Endothelial cell of umbilical vein (primary cell): Measurements from ENCODE around the gene SH3BP1. TPM values are rescaled to one million over a fixed set of nuclear protein-coding genes. Genes with fewer than 3 reads are reported as not detected.
A peak's percentile ranks its signal among the peaks of the same experiment; 100 is the strongest.

Experiments
- BruUV-seq: library from RNA; stranded (reverse); fragments of 400-500 nt; replicated peaks from 2 replicates; lab custom pipeline; 2021; lab: Mats Ljungman, UMichigan
- CTCF ChIA-PET: fragments of 300-600, 350-600 bp; sonication (Branson Sonifier 250); formaldehyde crosslinking; loops from one replicate; lab custom pipeline; 2021; ENCODE audit warnings: antibody characterized with exemption, inconsistent platforms; lab: Charles Lee
- POLR2A ChIA-PET: fragments of 300-600, 350-600 bp; sonication (Branson Sonifier 250); formaldehyde crosslinking; loops from one replicate; lab custom pipeline; 2021; ENCODE audit warnings: antibody characterized with exemption, inconsistent platforms; lab: Charles Lee
- DNase-seq: peaks from one replicate; pipeline ENCODE4 v3.0.0-alpha.2; 2011; ENCODE audit warnings: low read depth, low spot score
- FAIRE-seq: peaks from 2 replicates; lab custom pipeline; 2011; peaks lifted over from hg19 to GRCh38; lab: Jason Lieb, UNC
- H2AFZ ChIP-seq: 2 replicates; pipeline ENCODE4 v1.6.0; 2012; ENCODE audit warnings: low read depth, low read length, control low read depth, inconsistent platforms
- H3K27ac ChIP-seq: 2 replicates; pipeline ENCODE4 v1.5.1; 2011; ENCODE audit warnings: low read depth, mild to moderate bottlenecking, control low read depth, low read length, moderate library complexity; ENCODE audit not compliant: insufficient read depth
- H3K27me3 ChIP-seq, 2 experiments: 2 replicates each; pipeline versions ENCODE4 v1.6.0 to v1.6.1; 2011; ENCODE audit warnings: low read length in 2 of 2, mixed read lengths in 1 of 2; ENCODE audit not compliant: control insufficient read depth in 2 of 2, insufficient read depth in 2 of 2
- H3K36me3 ChIP-seq, 2 experiments: 2 replicates in 1 of 2; 3 replicates in 1 of 2; pipeline ENCODE4 v1.5.1; 2011; ENCODE audit warnings: low read length in 2 of 2, mild to moderate bottlenecking in 1 of 2, moderate library complexity in 1 of 2; ENCODE audit not compliant: control insufficient read depth in 2 of 2, insufficient read depth in 2 of 2; ENCODE audit errors: extremely low read depth in 1 of 2
- H3K4me1 ChIP-seq: 3 replicates; pipeline ENCODE4 v1.5.1; 2011; ENCODE audit warnings: mild to moderate bottlenecking, low read length; ENCODE audit not compliant: control insufficient read depth, insufficient read depth; ENCODE audit errors: extremely low read depth
- H3K4me2 ChIP-seq: 2 replicates; pipeline ENCODE4 v1.6.1; 2011; ENCODE audit warnings: low read length, control low read depth, mixed read lengths; ENCODE audit not compliant: insufficient read depth
- H3K4me3 ChIP-seq, 3 experiments: fragments of 200-600 bp in 1 of 3; sonication (generic), shearing (Covaris generic) in 1 of 3; replicated peaks in 1 of 3; 2 replicates each; pipeline ENCODE4 v1.5.1; 2011 to 2016; ENCODE audit warnings: control low read depth in 3 of 3, low read length in 3 of 3, mild to moderate bottlenecking in 2 of 3, inconsistent platforms in 1 of 3, low read depth in 1 of 3, moderate library complexity in 1 of 3; ENCODE audit not compliant: insufficient read depth in 1 of 3
- H3K79me2 ChIP-seq: 2 replicates; pipeline ENCODE4 v1.6.0; 2012; ENCODE audit warnings: low read length, inconsistent platforms; ENCODE audit not compliant: control insufficient read depth, insufficient read depth
- H3K9ac ChIP-seq: replicated peaks from 2 replicates; pipeline ENCODE3; 2011; ENCODE audit warnings: low read length, control low read depth; ENCODE audit not compliant: insufficient read depth; ENCODE audit errors: extremely low read depth
- H3K9me1 ChIP-seq: replicated peaks from 3 replicates; pipeline ENCODE4 v1.6.0; 2011; ENCODE audit warnings: mild to moderate bottlenecking, low read length; ENCODE audit not compliant: control insufficient read depth, insufficient read depth; ENCODE audit errors: extremely low read depth
- H3K9me3 ChIP-seq: replicated peaks from 2 replicates; pipeline ENCODE4 v1.5.1; 2012; ENCODE audit warnings: low read length, inconsistent platforms; ENCODE audit not compliant: control insufficient read depth, insufficient read depth
- H4K20me1 ChIP-seq: replicated peaks from 2 replicates; pipeline ENCODE3; 2011; ENCODE audit warnings: mild to moderate bottlenecking, low read length; ENCODE audit not compliant: control insufficient read depth, insufficient read depth; ENCODE audit errors: extremely low read depth
- EZH2 ChIP-seq: IDR thresholded peaks from 2 replicates; pipeline ENCODE4 v1.6.1; 2012; ENCODE audit warnings: borderline replicate concordance, low read depth, mild to moderate bottlenecking, moderate library complexity, low read length, inconsistent platforms; ENCODE audit not compliant: severe bottlenecking
- FOS ChIP-seq: IDR thresholded peaks from 2 replicates; pipeline ENCODE4 v1.6.1; 2011; ENCODE audit warnings: mild to moderate bottlenecking, low read length, moderate library complexity, borderline replicate concordance; ENCODE audit not compliant: insufficient read depth
- GATA2 ChIP-seq: IDR thresholded peaks from 2 replicates; pipeline ENCODE4 v1.7.0; 2011; ENCODE audit warnings: low read depth, mild to moderate bottlenecking, moderate library complexity, mixed read lengths, low read length; ENCODE audit not compliant: insufficient read length, insufficient read depth
- JUN ChIP-seq: IDR thresholded peaks from 2 replicates; pipeline ENCODE4 v1.6.1; 2011; ENCODE audit warnings: borderline replicate concordance, low read depth; ENCODE audit not compliant: insufficient read length, insufficient read depth
- MYC ChIP-seq: IDR thresholded peaks from one replicate; pipeline ENCODE4 v1.6.1; 2011; ENCODE audit warnings: mild to moderate bottlenecking, low read depth, low read length
- POLR2A ChIP-seq: IDR thresholded peaks from 2 replicates; pipeline ENCODE4 v1.6.1; 2012; ENCODE audit warnings: low read depth, mild to moderate bottlenecking, control low read depth, low read length
- POLR2AphosphoS5 ChIP-seq: IDR thresholded peaks from 2 replicates; pipeline ENCODE4 v1.6.1; 2012; ENCODE audit warnings: low read depth, mild to moderate bottlenecking, control low read depth, low read length, moderate library complexity; ENCODE audit not compliant: insufficient read depth
- dilution Hi-C: fragments of 300-500 bp; cut with MboI; formaldehyde crosslinking; loops from one replicate; pipeline ENCODE4 v1.15.0; 2019; ENCODE audit warnings: low sequenced_read_pairs; ENCODE audit not compliant: extremely low pct_ligation_motif_present
- intact Hi-C: fragments of 100-400 bp; cut with micrococcal nuclease; formaldehyde crosslinking; loops from one replicate; pipeline ENCODE4 v1.10.0; 2022
- polyA plus RNA-seq, 4 experiments: library from polyadenylated mRNA; depleted of rRNA in 3 of 4; stranded (reverse) in 3 of 4; unstranded in 1 of 4; fragments of >200 nt; gene quantifications; 2 replicates each; pipeline versions ENCODE4 v1.2.1 to v1.2.3, GENCODE V29; 2011 to 2012; ENCODE audit warnings: missing spikeins in 1 of 4
- total RNA-seq: library from RNA; stranded (reverse); gene quantifications from 2 replicates; pipeline ENCODE4 v1.2.3, GENCODE V29; 2021
- TF ChIP-seq, protein P1 (sequence below): IDR thresholded peaks from 2 replicates; pipeline ENCODE4 v1.6.1; 2011; ENCODE audit not compliant: insufficient read depth, insufficient read length
- TF ChIP-seq, protein P2 (sequence below), 2 donors: IDR thresholded peaks; 1 replicate in 1 of 2; 2 replicates in 1 of 2; pipeline ENCODE4 v1.5.1; 2011; ENCODE audit warnings: low read length in 2 of 2, mild to moderate bottlenecking in 2 of 2, moderate library complexity in 2 of 2, control low read depth in 1 of 2, inconsistent platforms in 1 of 2, low read depth in 1 of 2; ENCODE audit not compliant: insufficient read depth in 1 of 2; ENCODE audit errors: extremely low read depth in 1 of 2

The SH3BP1 gene
- total and polyA plus RNA-seq, 2 donors (not counting 3 experiments of a cell fraction or from before 2014, with no cell fraction given): 2.3 to 4.3 TPM

DNA sequence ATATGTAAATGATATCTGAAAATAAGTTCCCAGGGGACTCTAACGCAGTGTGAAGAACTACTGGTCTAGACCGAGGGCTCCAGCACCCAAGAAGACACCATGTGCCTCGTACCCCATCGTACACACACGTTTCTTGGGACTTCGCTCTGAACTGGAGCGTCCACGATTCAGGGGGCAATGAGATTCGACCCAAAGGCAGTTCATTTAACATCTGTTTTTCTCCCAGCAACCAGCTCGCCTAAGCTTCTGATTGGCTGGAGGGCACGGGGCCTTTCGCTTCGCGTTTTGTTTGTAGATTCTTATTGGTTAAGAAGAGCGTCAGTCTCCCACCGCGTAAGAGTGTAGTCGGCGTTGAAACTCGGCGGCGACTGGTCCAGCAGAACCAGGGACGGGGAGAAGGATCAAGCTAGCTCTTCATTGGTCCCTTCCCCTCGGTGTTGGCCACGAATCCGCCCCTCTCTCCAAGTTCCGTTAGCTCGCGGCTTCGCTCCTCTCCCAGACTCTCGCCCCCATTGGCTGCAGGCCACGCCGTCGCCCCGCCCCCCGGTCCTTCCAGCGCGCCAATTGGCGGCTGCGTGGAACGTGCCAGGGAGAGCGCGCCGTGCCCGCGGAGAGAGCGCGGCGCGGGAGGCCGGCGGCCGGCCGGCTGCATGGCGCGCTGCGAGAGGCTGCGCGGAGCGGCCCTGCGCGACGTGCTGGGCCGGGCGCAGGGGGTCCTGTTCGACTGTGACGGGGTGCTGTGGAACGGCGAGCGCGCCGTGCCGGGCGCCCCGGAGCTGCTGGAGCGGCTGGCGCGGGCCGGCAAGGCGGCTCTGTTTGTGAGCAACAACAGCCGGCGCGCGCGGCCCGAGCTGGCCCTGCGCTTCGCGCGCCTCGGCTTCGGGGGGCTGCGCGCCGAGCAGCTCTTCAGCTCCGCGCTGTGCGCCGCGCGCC lies 18.9 kb downstream of the SH3BP1 start, which contains the start of gene PDXP:
TSS of gene PDXP (plus strand) at position 591 of the 933 bp plus-strand sequence. CDS start at position 651, 60 bp downstream.
- Histone ChIP-seq H3K4me1 (peaks cover 17% of the 10 kb centered on the region), H4K20me1 (no peaks in the 10 kb centered on the region), H3K36me3 (no peaks in the 10 kb centered on the region), H3K9ac (peak within 1 kb of the TSS; percentile 30), H3K27me3 (no peaks in the 10 kb centered on the region), H3K4me3 (peak within 1 kb of the TSS; percentile 18 to 85 (median 54)), H2AFZ (peak within 1 kb of the TSS; percentile 82), H3K27ac (peak within 1 kb of the TSS; percentile 7), H3K4me2 (peak within 1 kb of the TSS; percentile 85), H3K9me1 (no peaks in the 10 kb centered on the region), H3K9me3 (no peaks in the 10 kb centered on the region), H3K79me2 (peaks cover 31% of the 10 kb centered on the region)
- CTCF ChIA-PET: interaction anchor here (1.0 to 8.6 kb wide), 14 partner anchors 8 to 123 kb away, joined by 3 to 220 read pairs (median 4); partner anchors contain the start of genes LGALS1 and NOL12
- POLR2A ChIA-PET: interaction anchor here (0.5 to 1.6 kb wide), 6 partner anchors 13 to 301 kb away, joined by 3 to 8 read pairs (median 4); partner anchors contain the start of genes LGALS1 and NOL12
- TF ChIP-seq JUN: no peak
- no peak for TF ChIP-seq EZH2
- no peak for TF ChIP-seq GATA2
- TF ChIP-seq POLR2AphosphoS5: peak; percentile 84
- TF ChIP-seq, protein P1, sequence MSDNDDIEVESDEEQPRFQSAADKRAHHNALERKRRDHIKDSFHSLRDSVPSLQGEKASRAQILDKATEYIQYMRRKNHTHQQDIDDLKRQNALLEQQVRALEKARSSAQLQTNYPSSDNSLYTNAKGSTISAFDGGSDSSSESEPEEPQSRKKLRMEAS: peak; percentile 52
- no peak for TF ChIP-seq FOS
- TF ChIP-seq, protein P2, sequence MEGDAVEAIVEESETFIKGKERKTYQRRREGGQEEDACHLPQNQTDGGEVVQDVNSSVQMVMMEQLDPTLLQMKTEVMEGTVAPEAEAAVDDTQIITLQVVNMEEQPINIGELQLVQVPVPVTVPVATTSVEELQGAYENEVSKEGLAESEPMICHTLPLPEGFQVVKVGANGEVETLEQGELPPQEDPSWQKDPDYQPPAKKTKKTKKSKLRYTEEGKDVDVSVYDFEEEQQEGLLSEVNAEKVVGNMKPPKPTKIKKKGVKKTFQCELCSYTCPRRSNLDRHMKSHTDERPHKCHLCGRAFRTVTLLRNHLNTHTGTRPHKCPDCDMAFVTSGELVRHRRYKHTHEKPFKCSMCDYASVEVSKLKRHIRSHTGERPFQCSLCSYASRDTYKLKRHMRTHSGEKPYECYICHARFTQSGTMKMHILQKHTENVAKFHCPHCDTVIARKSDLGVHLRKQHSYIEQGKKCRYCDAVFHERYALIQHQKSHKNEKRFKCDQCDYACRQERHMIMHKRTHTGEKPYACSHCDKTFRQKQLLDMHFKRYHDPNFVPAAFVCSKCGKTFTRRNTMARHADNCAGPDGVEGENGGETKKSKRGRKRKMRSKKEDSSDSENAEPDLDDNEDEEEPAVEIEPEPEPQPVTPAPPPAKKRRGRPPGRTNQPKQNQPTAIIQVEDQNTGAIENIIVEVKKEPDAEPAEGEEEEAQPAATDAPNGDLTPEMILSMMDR (IDR thresholded peaks at IDR 0.05; ENCODE audit: extremely low read depth in 1 of 2, insufficient read depth in 1 of 2, low read depth in 1 of 2, low read length in 2 of 2): no peak
- peak; percentile 73 for TF ChIP-seq POLR2A
- no peak for TF ChIP-seq MYC
- intact Hi-C loops: loop anchor here (1.0 kb wide), 4 partner anchors 15 to 38 kb away; partner anchors contain the start of gene LGALS1
- FAIRE-seq (peak; percentile 100), DNase-seq (peak; percentile 100)
- BruUV-seq: no TSS peak
- dilution Hi-C loops: no loop called here
